Stimulated activated CD4-positive, alpha-beta T cell treated with anti-CD3 and anti-CD28 coated beads, Interleukin-1b, Interleukin-23, amount 100 ng/mL, for 4 hours (primary cell): Measurements from ENCODE around the gene CDH4.

Experiments
- DNase-seq, 2 donors: peaks; one replicate each; pipeline ENCODE4 v3.0.0-alpha.2; 2020; ENCODE audit warnings: low read depth in 2 of 2

Gene CDH4

GRCh38 chr20:61875221-61875885, 623.3 kb downstream of the CDH4 start:
- DNase-seq, result no peak

- no peak for DNase-seq
Measured at GRCh38 chr20:61875996-61876395, 623.9 kb downstream of the CDH4 start.

GRCh38 chr20:61876952-61877728, 625.1 kb downstream of the CDH4 start:
- no peak for DNase-seq

GRCh38 chr20:61877776-61878477, 625.9 kb downstream of the CDH4 start:
- DNase-seq, result no peak

GRCh38 chr20:61878478-61879302, 626.6 kb downstream of the CDH4 start:
- DNase-seq, result no peak

GRCh38 chr20:61879303-61879620, 627.2 kb downstream of the CDH4 start:
- DNase-seq, result no peak

- no peak for DNase-seq
Measured at GRCh38 chr20:61879694-61880093, 627.6 kb downstream of the CDH4 start.

GRCh38 chr20:61880706-61881105, 628.6 kb downstream of the CDH4 start:
- no peak for DNase-seq

GRCh38 chr20:61881416-61881815, 629.4 kb downstream of the CDH4 start:
- no peak for DNase-seq

GRCh38 chr20:61881861-61882260, 629.8 kb downstream of the CDH4 start:
- DNase-seq, result no peak

GRCh38 chr20:61882716-61883615, 630.9 kb downstream of the CDH4 start:
- no peak for DNase-seq

GRCh38 chr20:61883857-61884393, 631.9 kb downstream of the CDH4 start:
- DNase-seq, result no peak

GRCh38 chr20:61884571-61885389, 632.7 kb downstream of the CDH4 start:
- DNase-seq, result no peak

- DNase-seq, result no peak
Measured at GRCh38 chr20:61885759-61886715, 634.0 kb downstream of the CDH4 start.

GRCh38 chr20:61886721-61887595, 634.9 kb downstream of the CDH4 start:
- peak in 1 of 2 donors; percentile 12 for DNase-seq

GRCh38 chr20:61887596-61888093, 635.6 kb downstream of the CDH4 start:
- no peak for DNase-seq

- DNase-seq, result no peak
Measured at GRCh38 chr20:61888101-61888865, 636.2 kb downstream of the CDH4 start.
